ENCODE results near the gene APOL3. TPM values are rescaled to one million over a fixed set of nuclear protein-coding genes. Genes with fewer than 3 reads are reported as not detected.
A peak's percentile ranks its signal among the peaks of the same experiment; 100 is the strongest.
"Not testable (repeated sequence)": the region's sequence is repeated elsewhere in the genome, so short reads cannot be mapped to it uniquely, and the experiment has no call there.

The APOL3 gene
- total RNA-seq, 5 donors from 2014 or later (not counting 1 experiment from before 2014, with no cell fraction given), result 152 to 191 (median 167) TPM

DNA sequence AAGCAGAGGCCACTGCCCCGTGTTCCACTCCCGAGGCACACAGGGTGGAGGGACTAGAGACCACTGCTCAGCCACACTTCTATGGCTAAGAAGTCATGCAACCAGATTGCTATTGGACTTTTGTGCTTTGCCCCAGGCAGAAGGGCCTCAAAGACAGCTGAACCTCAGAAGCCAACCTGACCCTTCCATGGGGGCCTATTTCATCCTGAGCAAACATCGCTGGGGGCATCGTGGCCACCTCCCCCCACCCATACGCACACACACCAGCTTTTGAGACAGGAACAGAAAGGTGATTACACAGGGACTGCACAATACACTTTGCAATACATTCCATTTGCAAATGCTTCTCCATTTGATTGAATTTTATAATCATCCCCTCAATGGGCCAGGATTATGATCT, 45.0 kb upstream of the APOL3 start:
- H3K36me3 ChIP-seq (ENCODE audit: control insufficient read depth in 2 of 2, extremely low read depth in 1 of 2, insufficient read depth in 1 of 2, low read length in 1 of 2); H3K4me3 Mint-ChIP-seq; H3K27ac Mint-ChIP-seq; H3K9me3 Mint-ChIP-seq; H3K27ac ChIP-seq (ENCODE audit: low read length); DNase-seq; H3K27me3 ChIP-seq (replicated peaks in 1 of 2; ENCODE audit: control insufficient read depth in 2 of 2, extremely low read depth in 1 of 2, insufficient read depth in 2 of 2, low read length in 1 of 2); H3K4me3 ChIP-seq (ENCODE audit: control insufficient read depth in 1 of 2, extremely low read depth in 1 of 2, low read length in 1 of 2); ATAC-seq (replicated peaks in 1 of 4); CTCF ChIA-PET; H3K4me1 ChIP-seq (ENCODE audit: control insufficient read depth in 1 of 2, extremely low read depth in 1 of 2, insufficient read depth in 2 of 2, low read length in 2 of 2); H3K9me3 ChIP-seq; POLR2A ChIA-PET; H3K36me3 Mint-ChIP-seq; H3K4me1 Mint-ChIP-seq: not testable (repeated sequence)
- WGBS (ENCODE audit: insufficient coverage), result 94% methylated on average over 2 of the region's 5 CpGs
- peaks cover 15 to 25% of the 10 kb centered on the region in 2 donors for H3K27me3 Mint-ChIP-seq

DNA sequence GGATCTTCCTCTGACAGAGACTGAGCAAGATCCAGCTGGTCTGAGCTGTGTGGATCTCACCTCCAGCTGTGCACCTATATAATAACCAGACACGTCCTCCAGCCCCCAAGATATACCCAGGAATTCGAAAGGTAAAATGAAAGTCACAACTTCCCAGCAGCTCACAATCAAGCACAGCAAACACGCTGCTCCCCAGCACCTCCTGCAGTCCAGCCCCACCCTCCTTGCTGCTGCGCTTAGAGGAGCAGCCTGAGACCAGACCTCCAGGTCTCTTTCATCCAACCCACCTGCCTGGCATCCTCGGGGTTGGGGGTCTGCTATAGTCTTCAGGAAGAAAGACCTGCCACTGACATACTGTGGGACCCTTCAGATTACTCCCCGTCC, 44.1 kb upstream of the APOL3 start:
- Mint-ChIP-seq H3K36me3 (peaks cover 4% of the 10 kb centered on the region), H3K27me3 (peaks cover 9 to 21% of the 10 kb centered on the region in 2 donors), H3K27ac (no peak overlapping the region), H3K4me3 (peak overlapping the region in 1 of 3 donors; percentile 53), H3K4me1 (peaks cover 0 to 2% (median 0%) of the 10 kb centered on the region in 3 donors), H3K9me3 (peaks cover 0 to 9% (median 4%) of the 10 kb centered on the region in 3 donors)
- no peak for ATAC-seq (replicated peaks in 1 of 4)
- Histone ChIP-seq H3K9me3 (no peaks in the 10 kb centered on the region), H3K27ac (ENCODE audit: low read length) (no peak overlapping the region), H3K27me3 (replicated peaks in 1 of 2; ENCODE audit: control insufficient read depth in 2 of 2, extremely low read depth in 1 of 2, insufficient read depth in 2 of 2, low read length in 1 of 2) (peaks cover 0 to 5% of the 10 kb centered on the region in 2 experiments), H3K36me3 (ENCODE audit: control insufficient read depth in 2 of 2, extremely low read depth in 1 of 2, insufficient read depth in 1 of 2, low read length in 1 of 2) (no peaks in the 10 kb centered on the region), H3K4me1 (ENCODE audit: control insufficient read depth in 1 of 2, extremely low read depth in 1 of 2, insufficient read depth in 2 of 2, low read length in 2 of 2) (no peaks in the 10 kb centered on the region), H3K4me3 (ENCODE audit: control insufficient read depth in 1 of 2, extremely low read depth in 1 of 2, low read length in 1 of 2) (no peak overlapping the region)
- ChIA-PET CTCF (interaction anchor here in 1 of 2 donors (1.2 kb wide), 1 partner anchor 27 kb away, joined by 4 read pairs; no protein-coding TSS in a partner anchor), POLR2A (no interaction called here)
- WGBS (ENCODE audit: insufficient coverage), result 70% methylated on average over 4 of the region's 6 CpGs
- DNase-seq, result no peak

DNA sequence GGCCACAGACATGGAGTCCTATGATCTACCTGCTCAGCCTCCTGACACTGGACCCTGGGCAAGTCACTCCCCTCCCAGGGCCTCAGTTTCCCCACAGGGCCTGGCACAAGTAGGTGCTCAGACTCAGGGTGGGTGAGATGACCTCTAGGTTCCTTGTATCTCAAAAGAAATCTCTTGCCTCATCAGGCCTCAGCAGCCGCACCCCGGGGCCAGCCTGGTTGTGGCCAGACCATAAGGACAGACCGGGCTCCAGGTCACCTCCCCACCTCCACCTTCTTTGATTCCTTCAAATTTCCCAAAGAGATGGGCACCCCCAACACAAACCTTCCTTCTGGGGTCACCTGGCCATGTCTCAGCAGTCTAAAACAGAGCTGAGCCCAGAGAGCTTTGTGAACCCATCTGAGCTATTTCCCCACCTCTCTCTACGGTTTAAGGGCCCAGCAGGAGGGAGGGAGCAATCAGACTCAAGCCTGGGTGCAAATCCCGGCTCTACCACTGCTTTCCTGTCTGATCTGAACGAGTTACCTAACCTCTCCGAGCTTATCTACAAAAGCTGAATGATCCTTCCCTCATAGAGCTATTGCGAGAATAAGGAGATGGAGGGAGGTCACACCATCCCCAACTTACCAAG, 43.6 kb upstream of the APOL3 start:
- POLR2A ChIA-PET, result no interaction called here
- no peak overlapping the region for H3K4me3 ChIP-seq (ENCODE audit: control insufficient read depth in 1 of 2, extremely low read depth in 1 of 2, low read length in 1 of 2)
- H3K4me1 ChIP-seq (ENCODE audit: control insufficient read depth in 1 of 2, extremely low read depth in 1 of 2, insufficient read depth in 2 of 2, low read length in 2 of 2), result no peaks in the 10 kb centered on the region
- Mint-ChIP-seq H3K4me3 (peak overlapping the region in 1 of 3 donors; percentile 53), H3K36me3 (peaks cover 1% of the 10 kb centered on the region), H3K27me3 (peaks cover 5 to 19% of the 10 kb centered on the region in 2 donors), H3K9me3 (peaks cover 0 to 5% (median 1%) of the 10 kb centered on the region in 3 donors), H3K27ac (no peak overlapping the region), H3K4me1 (peaks cover 0 to 2% (median 0%) of the 10 kb centered on the region in 3 donors)
- H3K9me3 ChIP-seq, result no peaks in the 10 kb centered on the region
- no peak for DNase-seq
- H3K27ac ChIP-seq (ENCODE audit: low read length), result no peak overlapping the region
- H3K27me3 ChIP-seq (replicated peaks in 1 of 2; ENCODE audit: control insufficient read depth in 2 of 2, extremely low read depth in 1 of 2, insufficient read depth in 2 of 2, low read length in 1 of 2), result peaks cover 0 to 6% of the 10 kb centered on the region in 2 experiments
- no peaks in the 10 kb centered on the region for H3K36me3 ChIP-seq (ENCODE audit: control insufficient read depth in 2 of 2, extremely low read depth in 1 of 2, insufficient read depth in 1 of 2, low read length in 1 of 2)
- CTCF ChIA-PET, result interaction anchor here in 1 of 2 donors (1.2 kb wide), 1 partner anchor 26 kb away, joined by 4 read pairs; no protein-coding TSS in a partner anchor
- 76% methylated on average over 3 of the region's 8 CpGs for WGBS (ENCODE audit: insufficient coverage)
- ATAC-seq (replicated peaks in 1 of 4), result no peak

DNA sequence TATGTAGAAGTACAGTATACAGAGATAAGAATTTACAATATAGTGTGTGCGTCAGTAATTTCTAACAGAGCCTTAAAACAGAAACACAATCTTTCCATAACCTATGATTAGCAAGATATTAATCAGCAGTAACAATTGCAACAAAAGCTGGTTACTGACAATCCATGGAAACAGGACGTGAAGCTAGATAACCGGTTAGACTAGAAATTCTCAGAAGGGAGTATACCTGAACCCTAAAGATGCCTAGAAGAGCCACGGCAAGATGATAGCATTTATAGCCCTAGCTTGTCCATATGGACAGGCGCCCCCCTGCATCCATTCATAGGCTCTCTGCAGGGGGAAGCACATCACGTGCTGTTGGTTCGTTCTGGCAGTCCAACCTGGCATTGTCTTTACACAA, 42.9 kb upstream of the APOL3 start:
- H3K27ac Mint-ChIP-seq; H3K4me3 ChIP-seq (ENCODE audit: control insufficient read depth in 1 of 2, extremely low read depth in 1 of 2, low read length in 1 of 2); H3K9me3 ChIP-seq; H3K27ac ChIP-seq (ENCODE audit: low read length); POLR2A ChIA-PET; H3K4me3 Mint-ChIP-seq; H3K4me1 ChIP-seq (ENCODE audit: control insufficient read depth in 1 of 2, extremely low read depth in 1 of 2, insufficient read depth in 2 of 2, low read length in 2 of 2); ATAC-seq (replicated peaks in 1 of 4); DNase-seq; H3K9me3 Mint-ChIP-seq; H3K36me3 Mint-ChIP-seq; CTCF ChIA-PET; H3K36me3 ChIP-seq (ENCODE audit: control insufficient read depth in 2 of 2, extremely low read depth in 1 of 2, insufficient read depth in 1 of 2, low read length in 1 of 2); H3K4me1 Mint-ChIP-seq: not testable (repeated sequence)
- 92% methylated on average over 5 of the region's 7 CpGs for WGBS (ENCODE audit: insufficient coverage)
- peaks cover 0 to 14% of the 10 kb centered on the region in 2 donors for H3K27me3 Mint-ChIP-seq
- H3K27me3 ChIP-seq (replicated peaks in 1 of 2; ENCODE audit: control insufficient read depth in 2 of 2, extremely low read depth in 1 of 2, insufficient read depth in 2 of 2, low read length in 1 of 2), result peaks cover 0 to 13% of the 10 kb centered on the region in 2 experiments

DNA sequence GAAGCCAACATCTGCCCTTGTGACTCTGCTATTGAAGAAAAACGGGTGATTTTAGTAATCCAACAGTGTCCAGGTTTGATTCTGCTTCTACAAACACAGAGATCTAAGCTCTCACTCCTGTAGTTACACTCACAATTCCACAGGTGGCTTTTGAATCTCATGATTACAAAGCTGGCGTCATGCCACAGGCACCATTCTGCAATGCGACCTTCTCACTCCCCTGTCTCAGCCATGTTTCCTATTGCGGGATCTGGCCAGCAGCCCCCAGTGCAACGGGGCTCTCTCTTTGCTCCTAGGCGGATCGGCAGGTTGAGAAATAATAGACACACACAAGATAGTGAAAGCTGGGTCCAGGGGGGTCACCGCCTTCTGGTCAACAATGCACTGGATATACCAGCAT, 42.4 kb upstream of the APOL3 start:
- POLR2A ChIA-PET; CTCF ChIA-PET; H3K4me1 ChIP-seq (ENCODE audit: control insufficient read depth in 1 of 2, extremely low read depth in 1 of 2, insufficient read depth in 2 of 2, low read length in 2 of 2); H3K36me3 Mint-ChIP-seq; DNase-seq; H3K9me3 ChIP-seq; H3K27ac Mint-ChIP-seq; H3K36me3 ChIP-seq (ENCODE audit: control insufficient read depth in 2 of 2, extremely low read depth in 1 of 2, insufficient read depth in 1 of 2, low read length in 1 of 2); H3K4me1 Mint-ChIP-seq; H3K4me3 Mint-ChIP-seq; H3K9me3 Mint-ChIP-seq; H3K27ac ChIP-seq (ENCODE audit: low read length); ATAC-seq (replicated peaks in 1 of 4); H3K4me3 ChIP-seq (ENCODE audit: control insufficient read depth in 1 of 2, extremely low read depth in 1 of 2, low read length in 1 of 2): not testable (repeated sequence)
- peaks cover 0 to 16% of the 10 kb centered on the region in 2 experiments for H3K27me3 ChIP-seq (replicated peaks in 1 of 2; ENCODE audit: control insufficient read depth in 2 of 2, extremely low read depth in 1 of 2, insufficient read depth in 2 of 2, low read length in 1 of 2)
- 57% methylated on average over 4 of the region's 8 CpGs for WGBS (ENCODE audit: insufficient coverage)
- H3K27me3 Mint-ChIP-seq, result peaks cover 4 to 16% of the 10 kb centered on the region in 2 donors

DNA sequence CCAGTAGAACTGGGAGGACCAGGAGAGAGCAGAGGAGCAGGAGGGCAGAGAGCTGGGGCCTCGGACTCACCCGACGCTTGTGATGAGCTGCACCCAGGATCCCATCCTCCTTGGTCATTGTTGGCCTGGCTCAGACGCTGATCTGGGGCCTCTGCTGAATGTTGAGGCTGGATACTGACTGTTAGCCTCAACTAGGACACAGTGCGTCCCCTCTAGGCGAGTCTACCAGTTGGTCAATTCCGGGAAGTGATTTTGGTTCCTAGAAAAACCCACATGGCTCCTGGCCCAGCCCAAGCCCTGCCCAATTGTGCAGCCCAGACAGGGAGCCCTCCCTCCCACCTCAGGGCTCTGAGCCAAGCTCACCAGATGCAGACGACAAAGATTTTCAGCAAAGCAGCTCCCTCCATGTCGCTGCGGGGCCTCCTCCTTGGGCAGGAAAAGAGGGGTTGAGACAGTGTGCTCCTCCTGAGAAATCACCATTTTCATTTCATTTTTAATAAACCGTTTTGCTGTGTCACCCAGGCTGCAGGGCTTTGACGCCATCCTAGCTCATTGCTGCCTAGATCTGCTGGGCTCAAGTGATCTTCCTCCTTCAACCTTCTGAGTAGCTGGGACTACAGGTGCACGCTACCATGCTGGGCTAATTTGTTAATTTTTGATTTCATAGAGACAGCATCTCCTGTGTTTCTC, 41.2 kb upstream of the APOL3 start, which contains the start of gene APOL4:
TSS of gene APOL4 (minus strand) at position 180 of the 690 bp plus-strand sequence. CDS start at position 105, 75 bp downstream.
- Mint-ChIP-seq H3K4me1 (peaks cover 15 to 17% (median 16%) of the 10 kb centered on the region in 3 donors), H3K4me3 (no peak within 1 kb of the TSS), H3K9me3 (no peaks in the 10 kb centered on the region), H3K27me3 (peaks cover 4 to 16% of the 10 kb centered on the region in 2 donors), H3K36me3 (no peaks in the 10 kb centered on the region), H3K27ac (no peak within 1 kb of the TSS)
- Histone ChIP-seq H3K4me3 (ENCODE audit: control insufficient read depth in 1 of 2, extremely low read depth in 1 of 2, low read length in 1 of 2) (no peak within 1 kb of the TSS), H3K36me3 (ENCODE audit: control insufficient read depth in 2 of 2, extremely low read depth in 1 of 2, insufficient read depth in 1 of 2, low read length in 1 of 2) (no peaks in the 10 kb centered on the region), H3K9me3 (no peaks in the 10 kb centered on the region), H3K4me1 (ENCODE audit: control insufficient read depth in 1 of 2, extremely low read depth in 1 of 2, insufficient read depth in 2 of 2, low read length in 2 of 2) (peaks cover 0 to 11% of the 10 kb centered on the region in 2 experiments), H3K27ac (ENCODE audit: low read length) (no peak within 1 kb of the TSS), H3K27me3 (replicated peaks in 1 of 2; ENCODE audit: control insufficient read depth in 2 of 2, extremely low read depth in 1 of 2, insufficient read depth in 2 of 2, low read length in 1 of 2) (peaks cover 0 to 21% of the 10 kb centered on the region in 2 experiments)
- CTCF ChIA-PET, result no interaction called here
- no peak for ATAC-seq (replicated peaks in 1 of 4)
- no peak for DNase-seq
- 71% methylated on average over 8 of the region's 13 CpGs for WGBS (ENCODE audit: insufficient coverage)
- POLR2A ChIA-PET, result no interaction called here
